Breast epithelium (tissue), 3 donors: ENCODE data around the gene DCLK1.

ENCODE experiments used
- CTCF ChIP-seq, 3 donors: fragments of 450-650 bp; IDR thresholded peaks; one replicate each; pipeline ENCODE4 v1.5.1; 2016 to 2017; ENCODE audit warnings: antibody characterized with exemption in 3 of 3, mild to moderate bottlenecking in 3 of 3, moderate library complexity in 3 of 3
- POLR2A ChIP-seq: fragments of 450-650 bp; IDR thresholded peaks from one replicate; pipeline ENCODE4 v1.6.1; 2016; ENCODE audit warnings: antibody characterized with exemption, mild to moderate bottlenecking, moderate library complexity
- POLR2AphosphoS5 ChIP-seq, 3 donors: sonication (generic); formaldehyde crosslinking; IDR thresholded peaks; one replicate each; pipeline ENCODE4 v1.6.1; 2017; ENCODE audit warnings: antibody characterized with exemption in 3 of 3

GRCh38 chr13:35909091-35909490 is 222.1 kb downstream of the DCLK1 start:
- TF ChIP-seq CTCF (IDR thresholded peaks at IDR 0.05) (no peak), POLR2A (no peak), POLR2AphosphoS5 (IDR thresholded peaks at IDR 0.05) (no peak)
